Activated CD4-positive, alpha-beta T cell treated with anti-CD3 and anti-CD28 coated beads, Interleukin-2, amount 50 U/mL, for 24 hours (primary cell): ENCODE measurements around the gene AP2S1.
A peak's percentile ranks its signal among the peaks of the same experiment; 100 is the strongest.
"Not testable (repeated sequence)": the region's sequence is repeated elsewhere in the genome, so short reads cannot be mapped to it uniquely, and the experiment has no call there.

Source experiments
- DNase-seq, 2 donors: peaks; one replicate each; pipeline ENCODE4 v3.0.0-alpha.2; 2020; ENCODE audit warnings: low read depth in 1 of 2, low spot score in 1 of 2

Gene AP2S1

GRCh38 chr19:46809534-46810272 lies 40.9 kb downstream of the AP2S1 start:
- no peak for DNase-seq

GRCh38 chr19:46806656-46807055 lies 44.0 kb downstream of the AP2S1 start:
- no peak for DNase-seq

- DNase-seq: not testable (repeated sequence)
Observed at GRCh38 chr19:46804432-46804831, 46.2 kb downstream of the AP2S1 start.

GRCh38 chr19:46803555-46803954 lies 47.1 kb downstream of the AP2S1 start:
- no peak for DNase-seq

GRCh38 chr19:46802152-46802551 lies 48.5 kb downstream of the AP2S1 start:
- DNase-seq: no peak

GRCh38 chr19:46798713-46799112 lies 51.9 kb downstream of the AP2S1 start:
- no peak for DNase-seq

GRCh38 chr19:46797881-46798280 lies 52.8 kb downstream of the AP2S1 start:
- no peak for DNase-seq

- DNase-seq: peak in 1 of 2 donors; percentile 34
Observed at GRCh38 chr19:46791944-46792343, 58.7 kb downstream of the AP2S1 start.

- no peak for DNase-seq
Observed at GRCh38 chr19:46789371-46789770, 61.3 kb downstream of the AP2S1 start.

GRCh38 chr19:46788968-46789338 lies 61.7 kb downstream of the AP2S1 start:
- DNase-seq: no peak

GRCh38 chr19:46788262-46788967 lies 62.2 kb downstream of the AP2S1 start, which contains the start of gene SLC1A5:
SLC1A5 (minus strand) TSS chr19:46788594; CDS start chr19:46787965, 629 bp downstream.
- DNase-seq: peak; percentile 97 to 99
